ENCODE results near the gene ASIC2. TPM values are rescaled to one million over a fixed set of nuclear protein-coding genes. Genes with fewer than 3 reads are reported as not detected.

The ASIC2 gene
- total RNA-seq, 1 donor from 2014 or later = 0.23 TPM

GRCh38 chr17:33091271-33091670, 201.8 kb downstream of the ASIC2 start:
- TF ChIP-seq CTCF (conservative IDR thresholded peaks at IDR 0.05; ENCODE audit: low read depth, low read length) = no peak
- no peak for DNase-seq (ENCODE audit: low read depth)
- H3K4me3 ChIP-seq (ENCODE audit: low read depth, low read length) = no peak overlapping the region

GRCh38 chr17:33090806-33091205, 202.3 kb downstream of the ASIC2 start:
- H3K4me3 ChIP-seq (ENCODE audit: low read depth, low read length) = no peak overlapping the region
- no peak for TF ChIP-seq CTCF (conservative IDR thresholded peaks at IDR 0.05; ENCODE audit: low read depth, low read length)
- no peak for DNase-seq (ENCODE audit: low read depth)

GRCh38 chr17:33086878-33087277, 206.2 kb downstream of the ASIC2 start:
- DNase-seq (ENCODE audit: low read depth) = no peak
- no peak for TF ChIP-seq CTCF (conservative IDR thresholded peaks at IDR 0.05; ENCODE audit: low read depth, low read length)
- H3K4me3 ChIP-seq (ENCODE audit: low read depth, low read length) = no peak overlapping the region

GRCh38 chr17:33086041-33086440, 207.1 kb downstream of the ASIC2 start:
- no peak for TF ChIP-seq CTCF (conservative IDR thresholded peaks at IDR 0.05; ENCODE audit: low read depth, low read length)

GRCh38 chr17:33085256-33085655, 207.8 kb downstream of the ASIC2 start:
- no peak overlapping the region for H3K4me3 ChIP-seq (ENCODE audit: low read depth, low read length)
- no peak for DNase-seq (ENCODE audit: low read depth)
- TF ChIP-seq CTCF (conservative IDR thresholded peaks at IDR 0.05; ENCODE audit: low read depth, low read length) = no peak

More at GRCh38 chr17:33086041-33086440, 207.1 kb downstream of the ASIC2 start:
- H3K4me3 ChIP-seq (ENCODE audit: low read depth, low read length) = no peak overlapping the region
- no peak for DNase-seq (ENCODE audit: low read depth)

GRCh38 chr17:33084755-33085154, 208.3 kb downstream of the ASIC2 start:
- no peak for TF ChIP-seq CTCF (conservative IDR thresholded peaks at IDR 0.05; ENCODE audit: low read depth, low read length)
- no peak for DNase-seq (ENCODE audit: low read depth)
- no peak overlapping the region for H3K4me3 ChIP-seq (ENCODE audit: low read depth, low read length)

- no peak overlapping the region for H3K4me3 ChIP-seq (ENCODE audit: low read depth, low read length)
- TF ChIP-seq CTCF (conservative IDR thresholded peaks at IDR 0.05; ENCODE audit: low read depth, low read length) = no peak
- no peak for DNase-seq (ENCODE audit: low read depth)
Measured at GRCh38 chr17:33082529-33083173, 210.4 kb downstream of the ASIC2 start.
